GM23338 (cell line): ENCODE results near the gene CLDN3. TPM values are rescaled to one million over a fixed set of nuclear protein-coding genes. Genes with fewer than 3 reads are reported as not detected.
A peak's percentile ranks its signal among the peaks of the same experiment; 100 is the strongest.

ENCODE experiments used
- ATAC-seq: fragments of 200-7000 bp; cut with Tn5 transposase; 3 replicates; pipeline ENCODE4 v1.9.1; 2020
- DNase-seq: peaks from one replicate; pipeline ENCODE4 v3.0.0-alpha.2; 2015; ENCODE audit warnings: low spot score
- H2AFZ ChIP-seq: fragments of 200-600 bp; sonication (generic); 2 replicates; pipeline ENCODE4 v1.8.0; 2016; ENCODE audit warnings: antibody characterized with exemption, mild to moderate bottlenecking, moderate library complexity
- H3F3A ChIP-seq: fragments of 200-600 bp; sonication (generic); replicated peaks from 2 replicates; pipeline ENCODE4 v1.8.0; 2017; ENCODE audit warnings: antibody characterized with exemption, mixed run types, low read depth
- H3K27ac ChIP-seq: fragments of 200-600 bp; sonication (generic); 2 replicates; pipeline ENCODE4 v1.6.1; 2016; ENCODE audit warnings: low read depth
- H3K27me3 ChIP-seq: fragments of 200-600 bp; sonication (generic); 2 replicates; pipeline ENCODE4 v1.8.0; 2016; ENCODE audit warnings: mild to moderate bottlenecking, mixed run types, moderate library complexity; ENCODE audit not compliant: insufficient read depth
- H3K36me3 ChIP-seq: fragments of 200-600 bp; sonication (generic); 2 replicates; pipeline ENCODE4 v1.8.0; 2016; ENCODE audit warnings: mild to moderate bottlenecking; ENCODE audit not compliant: insufficient read depth
- H3K4me1 ChIP-seq: fragments of 200-600 bp; sonication (generic); 2 replicates; pipeline ENCODE4 v1.8.0; 2016; ENCODE audit warnings: mild to moderate bottlenecking, moderate library complexity; ENCODE audit not compliant: insufficient read depth
- H3K4me2 ChIP-seq: fragments of 200-600 bp; sonication (generic); 2 replicates; pipeline ENCODE4 v1.7.1; 2017; ENCODE audit warnings: mixed run types
- H3K4me3 ChIP-seq: fragments of 200-600 bp; sonication (generic); 2 replicates; pipeline ENCODE4 v1.6.1; 2016; ENCODE audit warnings: mixed run types
- H3K79me2 ChIP-seq: fragments of 200-600 bp; sonication (generic); replicated peaks from 2 replicates; pipeline ENCODE4 v1.8.0; 2017; ENCODE audit warnings: mild to moderate bottlenecking; ENCODE audit not compliant: insufficient read depth
- H3K9me2 ChIP-seq: fragments of 200-600 bp; sonication (generic); 2 replicates; pipeline ENCODE4 v1.8.0; 2017; ENCODE audit not compliant: insufficient read depth
- H4K20me1 ChIP-seq: fragments of 200-600 bp; sonication (generic); replicated peaks from 2 replicates; pipeline ENCODE4 v1.8.0; 2017; ENCODE audit warnings: mild to moderate bottlenecking; ENCODE audit not compliant: insufficient read depth
- H3K27ac Mint-ChIP-seq: 2 replicates; pipeline ENCODE4 v1.8.0; 2020; ENCODE audit warnings: inconsistent platforms, mild to moderate bottlenecking, moderate library complexity, mixed read lengths
- H3K27me3 Mint-ChIP-seq: 3 replicates; pipeline ENCODE4 v1.8.0; 2022; ENCODE audit warnings: low read depth, mild to moderate bottlenecking, moderate library complexity, mixed read lengths, inconsistent platforms; ENCODE audit not compliant: insufficient read depth, poor library complexity
- H3K36me3 Mint-ChIP-seq: 3 replicates; pipeline ENCODE4 v1.8.0; 2021; ENCODE audit warnings: low read depth, mild to moderate bottlenecking, inconsistent platforms, moderate library complexity, mixed read lengths
- H3K4me1 Mint-ChIP-seq: 3 replicates; pipeline ENCODE4 v1.8.0; 2020; ENCODE audit warnings: mild to moderate bottlenecking, inconsistent platforms, mixed read lengths
- H3K4me3 Mint-ChIP-seq: 3 replicates; pipeline ENCODE4 v1.8.0; 2021; ENCODE audit warnings: moderate library complexity, mild to moderate bottlenecking, inconsistent platforms, mixed read lengths
- H3K9me3 Mint-ChIP-seq: 3 replicates; pipeline ENCODE4 v1.8.0; 2020; ENCODE audit warnings: moderate library complexity, mild to moderate bottlenecking, inconsistent platforms, mixed read lengths
- CREB1 ChIP-seq: fragments of 250-450 bp; sonication (Bioruptor Pico); IDR thresholded peaks from 2 replicates; pipeline ENCODE4 v1.5.0; 2020; ENCODE audit warnings: low read depth, mild to moderate bottlenecking, moderate library complexity
- JUNB ChIP-seq: IDR thresholded peaks from one replicate; pipeline ENCODE4 v1.6.1; 2016; ENCODE audit warnings: antibody characterized with exemption; ENCODE audit not compliant: unreplicated experiment
- POLR2AphosphoS5 ChIP-seq: IDR thresholded peaks from 2 replicates; pipeline ENCODE4 v1.6.1; 2016; ENCODE audit warnings: antibody characterized with exemption, low read depth
- long read RNA-seq: library from polyadenylated mRNA; unstranded; transcript quantifications from one replicate; pipeline ENCODE4 v2.0.0, GENCODE V29; 2020; ENCODE audit not compliant: unreplicated experiment
- polyA plus RNA-seq: library from polyadenylated mRNA; unstranded; fragments of >200 nt; fragmentation: Nextera tagmentation; extraction: Ambion mirVana; gene quantifications from 2 replicates; pipeline ENCODE4 v1.2.1, GENCODE V29; 2016
- total RNA-seq: library from RNA; depleted of rRNA; stranded (reverse); fragments of >200 nt; shearing (Covaris generic); gene quantifications from 2 replicates; pipeline ENCODE4 v1.2.3, GENCODE V29; 2014; rRNA removed
- TF ChIP-seq, protein P1 (sequence below): fragments of 250-450 bp; sonication (Bioruptor Pico); IDR thresholded peaks from 2 replicates; pipeline ENCODE4 v1.5.0; 2020; ENCODE audit warnings: mild to moderate bottlenecking, moderate library complexity

CLDN3 gene, protein sequence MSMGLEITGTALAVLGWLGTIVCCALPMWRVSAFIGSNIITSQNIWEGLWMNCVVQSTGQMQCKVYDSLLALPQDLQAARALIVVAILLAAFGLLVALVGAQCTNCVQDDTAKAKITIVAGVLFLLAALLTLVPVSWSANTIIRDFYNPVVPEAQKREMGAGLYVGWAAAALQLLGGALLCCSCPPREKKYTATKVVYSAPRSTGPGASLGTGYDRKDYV
- total RNA-seq (24.1 and 27.7 TPM in 2 replicates), polyA plus RNA-seq (20.1 and 21.4 TPM in 2 replicates)
- long read RNA-seq, transcript CLDN3-201 (1 exons, 1,274 nt) = major isoform, 35 of 35 reads
- long read RNA-seq, partial matches to known transcripts = 0 of 35 reads
- long read RNA-seq, other reads (novel, unspliced or antisense) = 0 of 35 reads

DNA sequence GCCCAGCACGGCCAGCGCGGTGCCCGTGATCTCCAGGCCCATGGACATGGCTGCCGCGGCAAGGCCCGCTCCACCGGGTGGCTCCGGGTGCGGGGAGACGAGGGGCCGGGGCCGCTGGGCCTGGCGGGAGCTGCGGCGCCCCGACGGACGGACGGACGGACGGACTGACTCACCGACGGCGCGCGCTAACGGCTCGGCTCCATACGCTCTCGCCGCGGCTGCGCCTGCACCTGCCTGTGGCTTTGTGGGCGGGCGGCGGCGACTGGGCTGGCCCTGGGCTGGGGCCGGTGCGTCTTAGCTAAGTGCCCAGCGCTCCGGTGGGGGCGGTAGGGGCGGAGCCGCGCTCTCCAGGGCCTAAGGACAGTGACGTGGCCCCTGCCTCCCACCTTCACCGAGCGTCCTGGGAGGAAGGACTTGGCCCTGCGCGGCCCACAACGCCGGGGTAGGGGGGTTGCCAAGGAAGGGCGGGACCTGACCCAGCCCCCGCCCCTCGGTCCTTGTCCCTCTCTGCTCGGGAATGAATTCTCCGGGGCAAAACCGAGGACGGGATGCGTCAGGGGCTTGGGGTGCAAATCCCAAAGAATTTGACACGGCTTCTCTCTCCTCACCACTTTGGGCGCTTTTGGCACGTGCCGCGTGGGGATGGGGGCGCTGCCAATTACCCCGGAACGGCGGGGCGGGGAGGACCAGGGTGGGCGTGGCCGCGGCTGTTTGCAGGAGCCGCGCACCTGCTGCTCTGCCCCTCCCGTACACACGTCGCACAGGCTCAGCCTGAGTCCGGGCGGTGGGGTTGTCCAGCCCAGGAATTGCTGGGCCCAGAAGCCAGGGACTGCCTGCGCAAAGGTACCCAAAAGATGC lies at the start of gene CLDN3:
Gene CLDN3, minus strand, starts transcription at position 269 of the 858 bp plus-strand sequence. Its CDS starts 221 bp downstream, at position 48.
- Mint-ChIP-seq H3K27me3 (peaks cover 12% of the 10 kb centered on the region), H3K9me3 (no peaks in the 10 kb centered on the region; the same call in 2 of the 3 replicates), H3K27ac (peak within 1 kb of the TSS; percentile 85), H3K36me3 (0 out of 3 replicates have a peak, but pooled peaks cover 5% of the 10 kb centered on the region), H3K4me3 (peak within 1 kb of the TSS; percentile 81), H3K4me1 (peaks cover 5% of the 10 kb centered on the region; the same call in 2 of the 3 replicates)
- Histone ChIP-seq H4K20me1 (no peaks in the 10 kb centered on the region), H3K79me2 (no peaks in the 10 kb centered on the region), H3K4me2 (peak within 1 kb of the TSS; percentile 84), H3F3A (no peaks in the 10 kb centered on the region), H3K27me3 (peaks cover 17% of the 10 kb centered on the region), H3K27ac (peak within 1 kb of the TSS; percentile 80), H2AFZ (peak within 1 kb of the TSS; percentile 91), H3K4me1 (peaks cover 5% of the 10 kb centered on the region; the same call in 1 of the 2 replicates), H3K4me3 (peak within 1 kb of the TSS; percentile 80), H3K9me2 (peaks cover 8% of the 10 kb centered on the region; the same call in 1 of the 2 replicates), H3K36me3 (no peaks in the 10 kb centered on the region)
- ATAC-seq (peak; percentile 90), DNase-seq (peak; percentile 94)
- TF ChIP-seq CREB1 (CRISPR knock-in tag) (peak; percentile 72), POLR2AphosphoS5 (peak; percentile 87), JUNB (no peak)
- TF ChIP-seq, protein P1, sequence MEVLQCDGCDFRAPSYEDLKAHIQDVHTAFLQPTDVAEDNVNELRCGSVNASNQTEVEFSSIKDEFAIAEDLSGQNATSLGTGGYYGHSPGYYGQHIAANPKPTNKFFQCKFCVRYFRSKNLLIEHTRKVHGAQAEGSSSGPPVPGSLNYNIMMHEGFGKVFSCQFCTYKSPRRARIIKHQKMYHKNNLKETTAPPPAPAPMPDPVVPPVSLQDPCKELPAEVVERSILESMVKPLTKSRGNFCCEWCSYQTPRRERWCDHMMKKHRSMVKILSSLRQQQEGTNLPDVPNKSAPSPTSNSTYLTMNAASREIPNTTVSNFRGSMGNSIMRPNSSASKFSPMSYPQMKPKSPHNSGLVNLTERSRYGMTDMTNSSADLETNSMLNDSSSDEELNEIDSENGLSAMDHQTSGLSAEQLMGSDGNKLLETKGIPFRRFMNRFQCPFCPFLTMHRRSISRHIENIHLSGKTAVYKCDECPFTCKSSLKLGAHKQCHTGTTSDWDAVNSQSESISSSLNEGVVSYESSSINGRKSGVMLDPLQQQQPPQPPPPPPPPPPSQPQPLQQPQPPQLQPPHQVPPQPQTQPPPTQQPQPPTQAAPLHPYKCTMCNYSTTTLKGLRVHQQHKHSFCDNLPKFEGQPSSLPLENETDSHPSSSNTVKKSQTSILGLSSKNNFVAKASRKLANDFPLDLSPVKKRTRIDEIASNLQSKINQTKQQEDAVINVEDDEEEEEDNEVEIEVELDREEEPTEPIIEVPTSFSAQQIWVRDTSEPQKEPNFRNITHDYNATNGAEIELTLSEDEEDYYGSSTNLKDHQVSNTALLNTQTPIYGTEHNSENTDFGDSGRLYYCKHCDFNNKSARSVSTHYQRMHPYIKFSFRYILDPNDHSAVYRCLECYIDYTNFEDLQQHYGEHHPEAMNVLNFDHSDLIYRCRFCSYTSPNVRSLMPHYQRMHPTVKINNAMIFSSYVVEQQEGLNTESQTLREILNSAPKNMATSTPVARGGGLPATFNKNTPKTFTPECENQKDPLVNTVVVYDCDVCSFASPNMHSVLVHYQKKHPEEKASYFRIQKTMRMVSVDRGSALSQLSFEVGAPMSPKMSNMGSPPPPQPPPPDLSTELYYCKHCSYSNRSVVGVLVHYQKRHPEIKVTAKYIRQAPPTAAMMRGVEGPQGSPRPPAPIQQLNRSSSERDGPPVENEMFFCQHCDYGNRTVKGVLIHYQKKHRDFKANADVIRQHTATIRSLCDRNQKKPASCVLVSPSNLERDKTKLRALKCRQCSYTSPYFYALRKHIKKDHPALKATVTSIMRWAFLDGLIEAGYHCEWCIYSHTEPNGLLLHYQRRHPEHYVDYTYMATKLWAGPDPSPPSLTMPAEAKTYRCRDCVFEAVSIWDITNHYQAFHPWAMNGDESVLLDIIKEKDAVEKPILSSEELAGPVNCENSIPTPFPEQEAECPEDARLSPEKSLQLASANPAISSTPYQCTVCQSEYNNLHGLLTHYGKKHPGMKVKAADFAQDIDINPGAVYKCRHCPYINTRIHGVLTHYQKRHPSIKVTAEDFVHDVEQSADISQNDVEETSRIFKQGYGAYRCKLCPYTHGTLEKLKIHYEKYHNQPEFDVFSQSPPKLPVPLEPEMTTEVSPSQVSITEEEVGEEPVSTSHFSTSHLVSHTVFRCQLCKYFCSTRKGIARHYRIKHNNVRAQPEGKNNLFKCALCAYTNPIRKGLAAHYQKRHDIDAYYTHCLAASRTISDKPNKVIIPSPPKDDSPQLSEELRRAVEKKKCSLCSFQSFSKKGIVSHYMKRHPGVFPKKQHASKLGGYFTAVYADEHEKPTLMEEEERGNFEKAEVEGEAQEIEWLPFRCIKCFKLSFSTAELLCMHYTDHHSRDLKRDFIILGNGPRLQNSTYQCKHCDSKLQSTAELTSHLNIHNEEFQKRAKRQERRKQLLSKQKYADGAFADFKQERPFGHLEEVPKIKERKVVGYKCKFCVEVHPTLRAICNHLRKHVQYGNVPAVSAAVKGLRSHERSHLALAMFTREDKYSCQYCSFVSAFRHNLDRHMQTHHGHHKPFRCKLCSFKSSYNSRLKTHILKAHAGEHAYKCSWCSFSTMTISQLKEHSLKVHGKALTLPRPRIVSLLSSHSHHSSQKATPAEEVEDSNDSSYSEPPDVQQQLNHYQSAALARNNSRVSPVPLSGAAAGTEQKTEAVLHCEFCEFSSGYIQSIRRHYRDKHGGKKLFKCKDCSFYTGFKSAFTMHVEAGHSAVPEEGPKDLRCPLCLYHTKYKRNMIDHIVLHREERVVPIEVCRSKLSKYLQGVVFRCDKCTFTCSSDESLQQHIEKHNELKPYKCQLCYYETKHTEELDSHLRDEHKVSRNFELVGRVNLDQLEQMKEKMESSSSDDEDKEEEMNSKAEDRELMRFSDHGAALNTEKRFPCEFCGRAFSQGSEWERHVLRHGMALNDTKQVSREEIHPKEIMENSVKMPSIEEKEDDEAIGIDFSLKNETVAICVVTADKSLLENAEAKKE = no peak
